ENCODE measurements around the gene ONECUT2.

The ONECUT2 gene

DNA sequence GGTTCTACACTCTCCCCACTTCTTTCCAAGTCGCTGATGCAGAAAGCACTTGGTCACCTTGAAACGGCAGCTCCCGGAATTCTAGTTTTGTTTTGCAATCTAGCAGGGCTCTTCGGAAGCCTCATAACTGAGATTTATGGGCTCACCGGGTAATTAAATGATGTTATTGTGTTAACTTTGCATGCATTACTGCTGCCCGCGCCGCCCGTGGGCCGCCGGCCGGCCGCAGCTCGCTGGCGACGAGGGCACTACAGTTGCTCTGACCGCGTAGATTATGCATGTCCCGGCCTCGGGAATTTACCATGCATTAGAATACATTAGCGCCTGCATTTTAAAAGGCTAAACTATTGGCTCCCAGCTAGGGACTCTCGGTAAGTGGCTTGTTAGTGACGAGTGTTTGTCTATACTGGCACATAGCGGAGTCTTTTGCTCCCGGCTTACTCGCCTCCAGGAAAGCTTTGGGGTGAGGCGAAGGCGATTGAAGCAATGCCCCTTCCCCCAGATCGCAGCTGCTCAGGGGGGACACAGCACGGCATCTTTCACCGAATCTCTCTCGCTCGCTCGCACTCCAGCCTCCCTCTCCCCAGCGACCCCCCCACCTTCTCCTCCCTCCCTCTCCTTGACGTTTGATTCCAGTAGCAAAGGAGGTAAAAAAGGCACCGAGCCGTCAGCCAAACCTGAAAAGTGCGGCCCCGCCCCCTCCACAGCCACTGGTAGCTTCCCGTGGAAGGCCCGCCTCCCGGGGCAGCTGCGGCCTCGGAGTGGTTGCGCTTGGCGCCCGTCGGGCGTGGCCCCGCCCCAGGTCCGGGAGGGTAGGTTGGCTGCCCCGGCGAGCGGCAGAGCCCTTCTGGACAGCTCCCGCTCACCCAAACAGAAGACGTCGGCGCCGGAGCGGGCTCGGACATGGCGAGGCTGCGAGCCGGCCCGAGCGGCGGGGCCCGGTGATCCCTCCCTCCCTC, at the start of gene ONECUT2:
TSS of gene ONECUT2 (plus strand) at position 839 of the 959 bp plus-strand sequence. CDS start 343 bp downstream, outside the sequence.
- TF ChIP-seq ZNF565 (CRISPR knock-in tag; conservative IDR thresholded peaks at IDR 0.05; ENCODE audit: low read depth), result no peak
- no peak for TF ChIP-seq ISL1 (CRISPR knock-in tag; IDR thresholded peaks at IDR 0.05)
- TF ChIP-seq TSHZ2 (CRISPR knock-in tag; IDR thresholded peaks at IDR 0.05), result no peak
- no peak for TF ChIP-seq TCF4 (CRISPR knock-in tag; IDR thresholded peaks at IDR 0.05; ENCODE audit: borderline replicate concordance)
- TF ChIP-seq, protein P1, sequence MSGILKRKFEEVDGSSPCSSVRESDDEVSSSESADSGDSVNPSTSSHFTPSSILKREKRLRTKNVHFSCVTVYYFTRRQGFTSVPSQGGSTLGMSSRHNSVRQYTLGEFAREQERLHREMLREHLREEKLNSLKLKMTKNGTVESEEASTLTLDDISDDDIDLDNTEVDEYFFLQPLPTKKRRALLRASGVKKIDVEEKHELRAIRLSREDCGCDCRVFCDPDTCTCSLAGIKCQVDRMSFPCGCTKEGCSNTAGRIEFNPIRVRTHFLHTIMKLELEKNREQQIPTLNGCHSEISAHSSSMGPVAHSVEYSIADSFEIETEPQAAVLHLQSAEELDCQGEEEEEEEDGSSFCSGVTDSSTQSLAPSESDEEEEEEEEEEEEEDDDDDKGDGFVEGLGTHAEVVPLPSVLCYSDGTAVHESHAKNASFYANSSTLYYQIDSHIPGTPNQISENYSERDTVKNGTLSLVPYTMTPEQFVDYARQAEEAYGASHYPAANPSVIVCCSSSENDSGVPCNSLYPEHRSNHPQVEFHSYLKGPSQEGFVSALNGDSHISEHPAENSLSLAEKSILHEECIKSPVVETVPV (CRISPR knock-in tag; IDR thresholded peaks at IDR 0.05), result no peak
- no peak for TF ChIP-seq ESRRG (CRISPR knock-in tag; IDR thresholded peaks at IDR 0.05)
- no peak for TF ChIP-seq ARNTL (CRISPR knock-in tag; IDR thresholded peaks at IDR 0.05; ENCODE audit: borderline replicate concordance, low read depth)
- no peak for TF ChIP-seq OSR1 (CRISPR knock-in tag; IDR thresholded peaks at IDR 0.05)
- TF ChIP-seq ZNF8 (CRISPR knock-in tag; IDR thresholded peaks at IDR 0.05), result no peak
- no peak for TF ChIP-seq ZNF70 (CRISPR knock-in tag; IDR thresholded peaks at IDR 0.05)
- no peak for TF ChIP-seq POU6F1 (CRISPR knock-in tag; IDR thresholded peaks at IDR 0.05; ENCODE audit: borderline replicate concordance, low read depth)
- TF ChIP-seq RARB (CRISPR knock-in tag; IDR thresholded peaks at IDR 0.05), result no peak
- no peak for TF ChIP-seq PATZ1 (CRISPR knock-in tag; IDR thresholded peaks at IDR 0.05; ENCODE audit: borderline replicate concordance)
- ATAC-seq, result peak; percentile 94

- TF ChIP-seq ZFP3 (CRISPR knock-in tag; IDR thresholded peaks at IDR 0.05) (no peak), ZC3H10 (CRISPR knock-in tag; IDR thresholded peaks at IDR 0.05) (no peak), ZNF8 (CRISPR knock-in tag; IDR thresholded peaks at IDR 0.05) (no peak), TOX (CRISPR knock-in tag; IDR thresholded peaks at IDR 0.05; ENCODE audit: borderline replicate concordance) (no peak), ARNTL (CRISPR knock-in tag; IDR thresholded peaks at IDR 0.05; ENCODE audit: borderline replicate concordance, low read depth) (no peak), SNAI2 (CRISPR knock-in tag; IDR thresholded peaks at IDR 0.05) (no peak), OSR1 (CRISPR knock-in tag; IDR thresholded peaks at IDR 0.05) (no peak), ESRRG (CRISPR knock-in tag; IDR thresholded peaks at IDR 0.05) (no peak), PATZ1 (CRISPR knock-in tag; IDR thresholded peaks at IDR 0.05; ENCODE audit: borderline replicate concordance) (no peak), ZFP30 (CRISPR knock-in tag; IDR thresholded peaks at IDR 0.05) (no peak), BACH2 (CRISPR knock-in tag; IDR thresholded peaks at IDR 0.05; ENCODE audit: borderline replicate concordance) (no peak)
- TF ChIP-seq, protein P1 (CRISPR knock-in tag; IDR thresholded peaks at IDR 0.05), result no peak
- TF ChIP-seq, protein P2, sequence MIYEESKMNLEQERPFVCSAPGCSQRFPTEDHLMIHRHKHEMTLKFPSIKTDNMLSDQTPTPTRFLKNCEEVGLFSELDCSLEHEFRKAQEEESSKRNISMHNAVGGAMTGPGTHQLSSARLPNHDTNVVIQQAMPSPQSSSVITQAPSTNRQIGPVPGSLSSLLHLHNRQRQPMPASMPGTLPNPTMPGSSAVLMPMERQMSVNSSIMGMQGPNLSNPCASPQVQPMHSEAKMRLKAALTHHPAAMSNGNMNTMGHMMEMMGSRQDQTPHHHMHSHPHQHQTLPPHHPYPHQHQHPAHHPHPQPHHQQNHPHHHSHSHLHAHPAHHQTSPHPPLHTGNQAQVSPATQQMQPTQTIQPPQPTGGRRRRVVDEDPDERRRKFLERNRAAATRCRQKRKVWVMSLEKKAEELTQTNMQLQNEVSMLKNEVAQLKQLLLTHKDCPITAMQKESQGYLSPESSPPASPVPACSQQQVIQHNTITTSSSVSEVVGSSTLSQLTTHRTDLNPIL (CRISPR knock-in tag; IDR thresholded peaks at IDR 0.05; ENCODE audit: low read depth), result no peak
- no peak for ATAC-seq
These were observed 45.9 kb upstream of the ONECUT2 start for GRCh38 chr18:57389271-57389670.
